BJ (cell line): Measurements from ENCODE around the gene MYCBPAP. TPM values are rescaled to one million over a fixed set of nuclear protein-coding genes. Genes with fewer than 3 reads are reported as not detected.

Experiments used
- CTCF ChIA-PET: fragments of 350-600 bp; formaldehyde crosslinking; extraction: SDS; loops from one replicate; lab custom pipeline; 2021; ENCODE audit warnings: antibody characterized with exemption, inconsistent platforms; lab: Yijun Ruan, JAX
- POLR2A ChIA-PET: fragments of 300-600 bp; sonication (Branson Sonifier 250); formaldehyde crosslinking; extraction: SDS; loops from one replicate; lab custom pipeline; 2021; ENCODE audit warnings: antibody characterized with exemption; lab: Charles Lee
- DNase-seq: peaks from one replicate; pipeline ENCODE4 v3.0.0-alpha.2; 2011; ENCODE audit warnings: low read depth
- H3K27me3 ChIP-seq: 2 replicates; pipeline ENCODE4 v1.6.0; 2011; ENCODE audit warnings: low read length; ENCODE audit not compliant: control insufficient read depth, insufficient read depth
- H3K36me3 ChIP-seq: 2 replicates; pipeline ENCODE4 v1.5.1; 2011; ENCODE audit warnings: low read length; ENCODE audit not compliant: control insufficient read depth, insufficient read depth
- H3K4me3 ChIP-seq: 2 replicates; pipeline ENCODE4 v1.5.1; 2011; ENCODE audit warnings: low read depth, mild to moderate bottlenecking, control low read depth, low read length
- polyA plus RNA-seq: library from polyadenylated mRNA; depleted of rRNA; stranded (reverse); fragments of >200 nt; gene quantifications from 2 replicates; pipeline ENCODE4 v1.2.3, GENCODE V29; 2011
- TF ChIP-seq, protein P1 (sequence below): IDR thresholded peaks from 2 replicates; pipeline ENCODE4 v1.5.1; 2011; ENCODE audit warnings: low read depth, mild to moderate bottlenecking, control low read depth, inconsistent platforms, low read length, moderate library complexity; ENCODE audit not compliant: insufficient read depth

Gene MYCBPAP
- polyA plus RNA-seq, 1 experiment: 0.67 TPM

- DNase-seq: no peak
- ChIA-PET CTCF (interaction anchor here (3.5 kb wide), 1 partner anchor 16 kb away, joined by 14 read pairs; no protein-coding TSS in a partner anchor), POLR2A (no interaction called here)
- TF ChIP-seq, protein P1, sequence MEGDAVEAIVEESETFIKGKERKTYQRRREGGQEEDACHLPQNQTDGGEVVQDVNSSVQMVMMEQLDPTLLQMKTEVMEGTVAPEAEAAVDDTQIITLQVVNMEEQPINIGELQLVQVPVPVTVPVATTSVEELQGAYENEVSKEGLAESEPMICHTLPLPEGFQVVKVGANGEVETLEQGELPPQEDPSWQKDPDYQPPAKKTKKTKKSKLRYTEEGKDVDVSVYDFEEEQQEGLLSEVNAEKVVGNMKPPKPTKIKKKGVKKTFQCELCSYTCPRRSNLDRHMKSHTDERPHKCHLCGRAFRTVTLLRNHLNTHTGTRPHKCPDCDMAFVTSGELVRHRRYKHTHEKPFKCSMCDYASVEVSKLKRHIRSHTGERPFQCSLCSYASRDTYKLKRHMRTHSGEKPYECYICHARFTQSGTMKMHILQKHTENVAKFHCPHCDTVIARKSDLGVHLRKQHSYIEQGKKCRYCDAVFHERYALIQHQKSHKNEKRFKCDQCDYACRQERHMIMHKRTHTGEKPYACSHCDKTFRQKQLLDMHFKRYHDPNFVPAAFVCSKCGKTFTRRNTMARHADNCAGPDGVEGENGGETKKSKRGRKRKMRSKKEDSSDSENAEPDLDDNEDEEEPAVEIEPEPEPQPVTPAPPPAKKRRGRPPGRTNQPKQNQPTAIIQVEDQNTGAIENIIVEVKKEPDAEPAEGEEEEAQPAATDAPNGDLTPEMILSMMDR: no peak
- Histone ChIP-seq H3K27me3 (peaks cover 6% of the 10 kb centered on the region), H3K4me3 (no peak overlapping the region), H3K36me3 (no peaks in the 10 kb centered on the region)
Measured at GRCh38 chr17:50517504-50518383, 9.5 kb downstream of the MYCBPAP start.

- no peaks in the 10 kb centered on the region for H3K36me3 ChIP-seq
- peaks cover 6% of the 10 kb centered on the region for H3K27me3 ChIP-seq
- ChIA-PET POLR2A (no interaction called here), CTCF (interaction anchor here (1.1 kb wide), 1 partner anchor 39 kb away, joined by 3 read pairs; no protein-coding TSS in a partner anchor)
- TF ChIP-seq, protein P1: no peak
- no peak overlapping the region for H3K4me3 ChIP-seq
- no peak for DNase-seq
Measured at GRCh38 chr17:50518384-50519023, 10.3 kb downstream of the MYCBPAP start.

- POLR2A ChIA-PET: no interaction called here
- TF ChIP-seq, protein P1: no peak
- no peaks in the 10 kb centered on the region for H3K36me3 ChIP-seq
- CTCF ChIA-PET: interaction anchor here (0.7 to 1.4 kb wide), 3 partner anchors 13 to 40 kb away, joined by 3 to 4 read pairs (median 3); partner anchors contain the start of gene EPN3
- peaks cover 5% of the 10 kb centered on the region for H3K27me3 ChIP-seq
- DNase-seq: no peak
- no peak overlapping the region for H3K4me3 ChIP-seq
Measured at GRCh38 chr17:50519141-50519834, 11.0 kb downstream of the MYCBPAP start.

DNA sequence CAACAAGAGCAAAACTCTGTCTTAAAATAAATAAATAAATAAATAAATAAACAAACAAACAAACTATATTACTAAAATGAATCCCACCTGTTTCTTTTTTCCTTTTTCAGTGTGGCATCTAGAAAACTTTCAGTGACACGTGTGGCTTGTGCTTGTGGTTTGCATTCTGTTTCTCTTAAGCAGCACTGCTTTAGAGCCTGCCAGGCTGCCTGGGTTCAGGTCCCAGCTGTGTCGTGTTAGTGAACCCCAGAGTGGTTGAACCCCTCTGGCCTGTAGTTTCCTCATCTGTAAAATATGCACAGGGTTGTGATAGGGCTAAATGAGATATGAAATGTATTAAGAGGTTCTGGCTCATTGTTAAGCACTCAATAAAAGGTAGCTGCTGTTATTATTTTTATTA, 12.2 kb downstream of the MYCBPAP start:
- ChIA-PET POLR2A (interaction anchor here (0.6 kb wide), 1 partner anchor 31 kb away, joined by 3 read pairs; no protein-coding TSS in a partner anchor), CTCF (interaction anchor here (1.4 kb wide), 1 partner anchor 12 kb away, joined by 3 read pairs; the partner anchor contains the start of gene EPN3)
- no peak for DNase-seq
- TF ChIP-seq, protein P1: no peak
- Histone ChIP-seq H3K4me3 (no peak overlapping the region), H3K27me3 (peaks cover 4% of the 10 kb centered on the region), H3K36me3 (no peaks in the 10 kb centered on the region)

DNA sequence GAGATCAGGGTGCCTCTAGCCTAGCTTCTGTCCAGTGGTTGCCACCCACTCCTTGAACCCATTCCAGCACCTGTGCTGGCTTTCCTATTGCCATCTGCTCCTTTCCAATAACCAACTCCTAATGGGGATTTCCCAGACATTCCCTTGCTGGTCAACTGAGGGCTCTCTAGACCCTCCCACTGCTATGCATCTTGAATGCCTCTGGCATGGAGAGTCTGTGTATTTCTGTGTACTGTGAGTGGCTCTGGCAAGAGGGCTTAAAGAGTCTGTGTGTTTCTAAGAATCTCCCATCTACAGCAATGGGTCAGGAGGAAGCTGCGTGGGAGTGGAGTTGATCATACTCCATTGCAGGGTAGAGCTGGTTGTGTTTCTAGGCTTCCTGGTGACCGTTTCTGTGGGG, 13.3 kb downstream of the MYCBPAP start:
- POLR2A ChIA-PET: no interaction called here
- Histone ChIP-seq H3K4me3 (no peak overlapping the region), H3K27me3 (peaks cover 4% of the 10 kb centered on the region), H3K36me3 (no peaks in the 10 kb centered on the region)
- TF ChIP-seq, protein P1: no peak
- CTCF ChIA-PET: no interaction called here
- DNase-seq: no peak
